ENCODE results near the gene SUSD6. TPM values are rescaled to one million over a fixed set of nuclear protein-coding genes. Genes with fewer than 3 reads are reported as not detected.

The SUSD6 gene
- total and polyA plus RNA-seq, 2 experiments from 2014 or later, result 15.7 to 28.4 TPM

GRCh38 chr14:69573831-69574262, 37.5 kb upstream of the SUSD6 start:
- WGBS (ENCODE audit: low lambda C conversion rate, missing lambda C conversion rate), result 5% methylated on average over 15 of the region's 15 CpGs
- DNase-seq (ENCODE audit: low spot score), result peak; percentile 20
- Histone ChIP-seq H3K9me3 (ENCODE audit: low read depth) (no peaks in the 10 kb centered on the region), H3K9me2 (replicated peaks; ENCODE audit: insufficient read depth) (no peaks in the 10 kb centered on the region), H4K20me1 (ENCODE audit: insufficient read depth, poor library complexity, severe bottlenecking) (no peaks in the 10 kb centered on the region), H3K4me1 (ENCODE audit: insufficient read depth) (peaks cover 6% of the 10 kb centered on the region), H2AFZ (no peak overlapping the region), H3K27ac (no peak overlapping the region), H3K4me2 (peak overlapping the region; percentile 84), H3K79me2 (no peaks in the 10 kb centered on the region), H3K27me3 (peaks cover 52% of the 10 kb centered on the region), H3K36me3 (replicated peaks; ENCODE audit: insufficient read depth, low read depth) (no peaks in the 10 kb centered on the region), H3K4me3 (no peak overlapping the region)
- TF ChIP-seq EZH2 (IDR thresholded peaks at IDR 0.05; ENCODE audit: borderline replicate concordance) (peak; percentile 33), EZH2phosphoT487 (IDR thresholded peaks at IDR 0.05; ENCODE audit: low read depth, severe bottlenecking, unreplicated experiment) (no peak)
- TF ChIP-seq, protein P1, sequence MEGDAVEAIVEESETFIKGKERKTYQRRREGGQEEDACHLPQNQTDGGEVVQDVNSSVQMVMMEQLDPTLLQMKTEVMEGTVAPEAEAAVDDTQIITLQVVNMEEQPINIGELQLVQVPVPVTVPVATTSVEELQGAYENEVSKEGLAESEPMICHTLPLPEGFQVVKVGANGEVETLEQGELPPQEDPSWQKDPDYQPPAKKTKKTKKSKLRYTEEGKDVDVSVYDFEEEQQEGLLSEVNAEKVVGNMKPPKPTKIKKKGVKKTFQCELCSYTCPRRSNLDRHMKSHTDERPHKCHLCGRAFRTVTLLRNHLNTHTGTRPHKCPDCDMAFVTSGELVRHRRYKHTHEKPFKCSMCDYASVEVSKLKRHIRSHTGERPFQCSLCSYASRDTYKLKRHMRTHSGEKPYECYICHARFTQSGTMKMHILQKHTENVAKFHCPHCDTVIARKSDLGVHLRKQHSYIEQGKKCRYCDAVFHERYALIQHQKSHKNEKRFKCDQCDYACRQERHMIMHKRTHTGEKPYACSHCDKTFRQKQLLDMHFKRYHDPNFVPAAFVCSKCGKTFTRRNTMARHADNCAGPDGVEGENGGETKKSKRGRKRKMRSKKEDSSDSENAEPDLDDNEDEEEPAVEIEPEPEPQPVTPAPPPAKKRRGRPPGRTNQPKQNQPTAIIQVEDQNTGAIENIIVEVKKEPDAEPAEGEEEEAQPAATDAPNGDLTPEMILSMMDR (IDR thresholded peaks at IDR 0.05; ENCODE audit: poor library complexity), result no peak

DNA sequence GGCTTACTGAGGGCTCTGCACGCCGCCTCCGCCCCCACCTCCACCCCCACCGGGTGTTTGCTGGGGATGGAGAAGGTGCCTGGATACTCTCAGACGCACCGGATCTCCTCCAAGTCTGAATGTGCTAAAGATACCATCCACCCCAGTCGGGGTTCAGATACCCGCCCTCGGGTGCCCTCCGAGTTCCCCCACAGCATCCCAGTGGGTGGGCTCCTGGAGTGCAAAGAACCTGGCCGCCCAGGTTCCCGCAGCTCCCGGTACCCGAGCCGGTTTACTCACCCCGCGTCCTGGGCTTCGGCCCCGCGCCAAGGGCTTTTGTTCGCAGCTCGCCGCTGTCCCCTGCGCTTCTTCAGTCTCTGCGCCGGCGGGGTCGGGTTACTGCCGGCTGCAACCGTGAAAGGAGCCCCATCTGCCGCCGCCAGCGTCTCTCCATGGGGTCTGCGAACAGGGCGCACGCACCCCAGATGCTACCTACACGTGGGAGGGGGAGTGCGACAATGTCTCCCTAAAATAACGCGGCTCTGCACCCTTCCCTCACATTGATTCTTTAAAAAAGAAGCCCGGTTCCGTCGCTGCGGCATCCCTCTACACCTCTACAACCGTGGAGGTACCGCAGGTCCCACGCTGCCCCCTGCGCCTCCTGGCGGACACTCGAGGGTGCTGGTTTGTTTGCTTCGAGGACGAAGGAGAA, 37.0 kb upstream of the SUSD6 start, which contains the start of gene CCDC177:
Gene CCDC177, minus strand, starts transcription at position 609 of the 691 bp plus-strand sequence. CDS start 1,249 bp downstream, outside the sequence.
- TF ChIP-seq EZH2 (IDR thresholded peaks at IDR 0.05; ENCODE audit: borderline replicate concordance) (peak; percentile 28), EZH2phosphoT487 (IDR thresholded peaks at IDR 0.05; ENCODE audit: low read depth, severe bottlenecking, unreplicated experiment) (no peak)
- TF ChIP-seq, protein P1 (IDR thresholded peaks at IDR 0.05; ENCODE audit: poor library complexity), result peak; percentile 98
- H3K4me3 ChIP-seq, result no peak within 1 kb of the TSS
- H3K4me1 ChIP-seq (ENCODE audit: insufficient read depth), result peaks cover 9% of the 10 kb centered on the region
- H3K36me3 ChIP-seq (replicated peaks; ENCODE audit: insufficient read depth, low read depth), result no peaks in the 10 kb centered on the region
- H3K4me2 ChIP-seq, result peak within 1 kb of the TSS; percentile 84
- no peak within 1 kb of the TSS for H2AFZ ChIP-seq
- H4K20me1 ChIP-seq (ENCODE audit: insufficient read depth, poor library complexity, severe bottlenecking), result no peaks in the 10 kb centered on the region
- under 1% methylated on average over 52 of the region's 52 CpGs for WGBS (ENCODE audit: low lambda C conversion rate, missing lambda C conversion rate)
- peaks cover 47% of the 10 kb centered on the region for H3K27me3 ChIP-seq
- H3K79me2 ChIP-seq, result no peaks in the 10 kb centered on the region
- H3K27ac ChIP-seq, result no peak within 1 kb of the TSS
- H3K9me2 ChIP-seq (replicated peaks; ENCODE audit: insufficient read depth), result no peaks in the 10 kb centered on the region
- DNase-seq (ENCODE audit: low spot score), result peak; percentile 82
- H3K9me3 ChIP-seq (ENCODE audit: low read depth), result no peaks in the 10 kb centered on the region

DNA sequence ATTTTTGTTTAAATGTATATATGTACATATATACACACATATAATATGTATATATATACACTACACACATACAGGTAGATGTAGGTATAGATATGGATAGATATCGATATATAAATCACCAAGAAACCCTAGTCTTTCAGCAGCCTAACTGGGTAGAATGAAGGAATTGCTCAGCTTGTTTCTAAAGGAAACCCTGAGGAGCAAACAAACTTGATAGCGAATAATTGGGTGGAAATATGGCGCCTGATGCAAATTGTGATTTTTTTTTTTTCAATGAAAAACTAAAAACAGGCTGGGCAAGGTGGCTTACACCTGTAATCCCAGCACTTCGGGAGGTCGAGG, 36.5 kb upstream of the SUSD6 start:
- no peak overlapping the region for H3K27ac ChIP-seq
- H3K9me3 ChIP-seq (ENCODE audit: low read depth), result no peaks in the 10 kb centered on the region
- no peaks in the 10 kb centered on the region for H4K20me1 ChIP-seq (ENCODE audit: insufficient read depth, poor library complexity, severe bottlenecking)
- no peak for DNase-seq (ENCODE audit: low spot score)
- H2AFZ ChIP-seq, result no peak overlapping the region
- TF ChIP-seq EZH2phosphoT487 (IDR thresholded peaks at IDR 0.05; ENCODE audit: low read depth, severe bottlenecking, unreplicated experiment) (no peak), EZH2 (IDR thresholded peaks at IDR 0.05; ENCODE audit: borderline replicate concordance) (no peak)
- TF ChIP-seq, protein P1 (IDR thresholded peaks at IDR 0.05; ENCODE audit: poor library complexity), result no peak
- H3K4me1 ChIP-seq (ENCODE audit: insufficient read depth), result peaks cover 12% of the 10 kb centered on the region
- WGBS (ENCODE audit: low lambda C conversion rate, missing lambda C conversion rate), result 49% methylated on average over 5 of the region's 5 CpGs
- H3K36me3 ChIP-seq (replicated peaks; ENCODE audit: insufficient read depth, low read depth), result no peaks in the 10 kb centered on the region
- H3K27me3 ChIP-seq, result peaks cover 43% of the 10 kb centered on the region
- no peaks in the 10 kb centered on the region for H3K79me2 ChIP-seq
- no peak overlapping the region for H3K4me3 ChIP-seq
- peak overlapping the region; percentile 84 for H3K4me2 ChIP-seq
- H3K9me2 ChIP-seq (replicated peaks; ENCODE audit: insufficient read depth), result no peaks in the 10 kb centered on the region
